ENCODE results near the gene NFKBIE.
A peak's percentile ranks its signal among the peaks of the same experiment; 100 is the strongest.

The NFKBIE gene

GRCh38 chr6:44219815-44220784, 45.3 kb downstream of the NFKBIE start:
- H2BK120ac ChIP-seq (ENCODE audit: low read depth, low read length), result no peak overlapping the region
- peak overlapping the region; percentile 34 for H3K18ac ChIP-seq (ENCODE audit: low read length)
- no peak overlapping the region for H3K4ac ChIP-seq (ENCODE audit: low read depth, low read length)
- peaks cover 3% of the 10 kb centered on the region for H3K79me2 ChIP-seq (ENCODE audit: control insufficient read depth, insufficient read depth, low read length)
- H3K56ac ChIP-seq (ENCODE audit: low read length), result peak overlapping the region; percentile 71
- no peak overlapping the region for H2BK5ac ChIP-seq (ENCODE audit: low read length)
- no peaks in the 10 kb centered on the region for H3K36me3 ChIP-seq (ENCODE audit: control insufficient read depth, insufficient read depth, low read length)
- no peaks in the 10 kb centered on the region for H3K27me3 ChIP-seq (ENCODE audit: insufficient read depth, low read length, poor library complexity)
- no peak overlapping the region for H4K8ac ChIP-seq (ENCODE audit: low read depth, low read length)
- H2AK5ac ChIP-seq (ENCODE audit: low read length), result no peak overlapping the region
- H3K23ac ChIP-seq (ENCODE audit: low read length), result no peak overlapping the region
- H4K5ac ChIP-seq (ENCODE audit: low read length), result no peak overlapping the region
- H3K4me3 ChIP-seq (ENCODE audit: low read length), result no peak overlapping the region
- no peaks in the 10 kb centered on the region for H3K79me1 ChIP-seq (ENCODE audit: low read length)
- peak overlapping the region; percentile 40 for H3K9ac ChIP-seq (ENCODE audit: low read length)
- peak overlapping the region; percentile 38 for H3K4me2 ChIP-seq (ENCODE audit: low read length)
- no peak overlapping the region for H2BK15ac ChIP-seq (replicated peaks; ENCODE audit: low read depth)
- H3K4me1 ChIP-seq (ENCODE audit: control insufficient read depth, low read depth, low read length), result peaks cover 23% of the 10 kb centered on the region
- peak overlapping the region; percentile 53 for H3K27ac ChIP-seq (ENCODE audit: low read depth, low read length)
- no CpG with 5 or more reads among the region's 28 CpGs for WGBS (ENCODE audit: extremely low coverage, insufficient coverage, low lambda C conversion rate)
- no peak for DNase-seq

- no peak overlapping the region for H2BK15ac ChIP-seq (replicated peaks; ENCODE audit: low read depth)
- H3K79me1 ChIP-seq (ENCODE audit: low read length), result no peaks in the 10 kb centered on the region
- no peak overlapping the region for H2BK120ac ChIP-seq (ENCODE audit: low read depth, low read length)
- H3K18ac ChIP-seq (ENCODE audit: low read length), result peak overlapping the region; percentile 53
- H3K79me2 ChIP-seq (ENCODE audit: control insufficient read depth, insufficient read depth, low read length), result no peaks in the 10 kb centered on the region
- H4K5ac ChIP-seq (ENCODE audit: low read length), result no peak overlapping the region
- H4K8ac ChIP-seq (ENCODE audit: low read depth, low read length), result no peak overlapping the region
- peak overlapping the region; percentile 84 for H2BK5ac ChIP-seq (ENCODE audit: low read length)
- H3K27ac ChIP-seq (ENCODE audit: low read depth, low read length), result peak overlapping the region; percentile 94
- H3K4me3 ChIP-seq (ENCODE audit: low read length), result peak overlapping the region; percentile 42
- H3K23ac ChIP-seq (ENCODE audit: low read length), result no peak overlapping the region
- H3K4me1 ChIP-seq (ENCODE audit: control insufficient read depth, low read depth, low read length), result peaks cover 21% of the 10 kb centered on the region
- peak overlapping the region; percentile 48 for H3K4ac ChIP-seq (ENCODE audit: low read depth, low read length)
- no peaks in the 10 kb centered on the region for H3K36me3 ChIP-seq (ENCODE audit: control insufficient read depth, insufficient read depth, low read length)
- H3K9ac ChIP-seq (ENCODE audit: low read length), result peak overlapping the region; percentile 75
- DNase-seq, result peak; percentile 93
- WGBS (ENCODE audit: extremely low coverage, insufficient coverage, low lambda C conversion rate), result no CpG with 5 or more reads among the region's 45 CpGs
- no peak overlapping the region for H2AK5ac ChIP-seq (ENCODE audit: low read length)
- peak overlapping the region; percentile 83 for H3K4me2 ChIP-seq (ENCODE audit: low read length)
- H3K56ac ChIP-seq (ENCODE audit: low read length), result peak overlapping the region; percentile 93
- no peaks in the 10 kb centered on the region for H3K27me3 ChIP-seq (ENCODE audit: insufficient read depth, low read length, poor library complexity)
Observed at GRCh38 chr6:44219053-44219814, 46.1 kb downstream of the NFKBIE start.

- Histone ChIP-seq H2AK5ac (ENCODE audit: low read length) (no peak overlapping the region), H3K4me3 (ENCODE audit: low read length) (no peak overlapping the region), H3K27ac (ENCODE audit: low read depth, low read length) (no peak overlapping the region), H4K8ac (ENCODE audit: low read depth, low read length) (no peak overlapping the region), H2BK120ac (ENCODE audit: low read depth, low read length) (no peak overlapping the region), H3K79me2 (ENCODE audit: control insufficient read depth, insufficient read depth, low read length) (no peaks in the 10 kb centered on the region), H3K4ac (ENCODE audit: low read depth, low read length) (peak overlapping the region; percentile 1), H3K27me3 (ENCODE audit: insufficient read depth, low read length, poor library complexity) (no peaks in the 10 kb centered on the region), H2BK15ac (replicated peaks; ENCODE audit: low read depth) (no peak overlapping the region), H4K5ac (ENCODE audit: low read length) (no peak overlapping the region), H3K36me3 (ENCODE audit: control insufficient read depth, insufficient read depth, low read length) (no peaks in the 10 kb centered on the region), H3K9ac (ENCODE audit: low read length) (peak overlapping the region; percentile 18), H3K23ac (ENCODE audit: low read length) (no peak overlapping the region), H3K4me1 (ENCODE audit: control insufficient read depth, low read depth, low read length) (peaks cover 17% of the 10 kb centered on the region), H3K18ac (ENCODE audit: low read length) (no peak overlapping the region), H3K56ac (ENCODE audit: low read length) (peak overlapping the region; percentile 47), H2BK5ac (ENCODE audit: low read length) (no peak overlapping the region), H3K4me2 (ENCODE audit: low read length) (no peak overlapping the region), H3K79me1 (ENCODE audit: low read length) (no peaks in the 10 kb centered on the region)
- no CpG with 5 or more reads among the region's 16 CpGs for WGBS (ENCODE audit: extremely low coverage, insufficient coverage, low lambda C conversion rate)
- DNase-seq, result peak; percentile 35
Observed at GRCh38 chr6:44217332-44218143, 47.8 kb downstream of the NFKBIE start.

GRCh38 chr6:44216677-44217331, 48.5 kb downstream of the NFKBIE start, which contains the start of gene MYMX:
MYMX (plus strand) TSS chr6:44216926; CDS start chr6:44217472, 546 bp downstream.
- Histone ChIP-seq H2BK5ac (ENCODE audit: low read length) (no peak within 1 kb of the TSS), H3K27me3 (ENCODE audit: insufficient read depth, low read length, poor library complexity) (no peaks in the 10 kb centered on the region), H2BK15ac (replicated peaks; ENCODE audit: low read depth) (no peak within 1 kb of the TSS), H3K27ac (ENCODE audit: low read depth, low read length) (no peak within 1 kb of the TSS), H3K9ac (ENCODE audit: low read length) (peak within 1 kb of the TSS; percentile 18), H3K4me3 (ENCODE audit: low read length) (no peak within 1 kb of the TSS), H3K4me2 (ENCODE audit: low read length) (no peak within 1 kb of the TSS), H3K56ac (ENCODE audit: low read length) (peak within 1 kb of the TSS; percentile 47), H3K4me1 (ENCODE audit: control insufficient read depth, low read depth, low read length) (peaks cover 13% of the 10 kb centered on the region), H2BK120ac (ENCODE audit: low read depth, low read length) (no peak within 1 kb of the TSS), H3K36me3 (ENCODE audit: control insufficient read depth, insufficient read depth, low read length) (no peaks in the 10 kb centered on the region), H4K8ac (ENCODE audit: low read depth, low read length) (no peak within 1 kb of the TSS), H3K79me2 (ENCODE audit: control insufficient read depth, insufficient read depth, low read length) (no peaks in the 10 kb centered on the region), H3K23ac (ENCODE audit: low read length) (no peak within 1 kb of the TSS), H3K79me1 (ENCODE audit: low read length) (no peaks in the 10 kb centered on the region), H4K5ac (ENCODE audit: low read length) (no peak within 1 kb of the TSS), H2AK5ac (ENCODE audit: low read length) (no peak within 1 kb of the TSS), H3K18ac (ENCODE audit: low read length) (no peak within 1 kb of the TSS), H3K4ac (ENCODE audit: low read depth, low read length) (peak within 1 kb of the TSS; percentile 1)
- DNase-seq, result peak; percentile 40
- no CpG with 5 or more reads among the region's 7 CpGs for WGBS (ENCODE audit: extremely low coverage, insufficient coverage, low lambda C conversion rate)

- no peak overlapping the region for H4K8ac ChIP-seq (ENCODE audit: low read depth, low read length)
- peaks cover 13% of the 10 kb centered on the region for H3K4me1 ChIP-seq (ENCODE audit: control insufficient read depth, low read depth, low read length)
- H3K27me3 ChIP-seq (ENCODE audit: insufficient read depth, low read length, poor library complexity), result no peaks in the 10 kb centered on the region
- no peak overlapping the region for H2BK15ac ChIP-seq (replicated peaks; ENCODE audit: low read depth)
- H2BK5ac ChIP-seq (ENCODE audit: low read length), result no peak overlapping the region
- no peak overlapping the region for H3K27ac ChIP-seq (ENCODE audit: low read depth, low read length)
- no peak overlapping the region for H3K18ac ChIP-seq (ENCODE audit: low read length)
- no peak overlapping the region for H3K9ac ChIP-seq (ENCODE audit: low read length)
- H3K56ac ChIP-seq (ENCODE audit: low read length), result no peak overlapping the region
- no peaks in the 10 kb centered on the region for H3K36me3 ChIP-seq (ENCODE audit: control insufficient read depth, insufficient read depth, low read length)
- H3K79me2 ChIP-seq (ENCODE audit: control insufficient read depth, insufficient read depth, low read length), result no peaks in the 10 kb centered on the region
- no peaks in the 10 kb centered on the region for H3K79me1 ChIP-seq (ENCODE audit: low read length)
- H4K5ac ChIP-seq (ENCODE audit: low read length), result no peak overlapping the region
- H3K23ac ChIP-seq (ENCODE audit: low read length), result no peak overlapping the region
- H3K4ac ChIP-seq (ENCODE audit: low read depth, low read length), result no peak overlapping the region
- no peak overlapping the region for H2BK120ac ChIP-seq (ENCODE audit: low read depth, low read length)
- no peak overlapping the region for H2AK5ac ChIP-seq (ENCODE audit: low read length)
- H3K4me2 ChIP-seq (ENCODE audit: low read length), result no peak overlapping the region
- no peak for DNase-seq
- H3K4me3 ChIP-seq (ENCODE audit: low read length), result no peak overlapping the region
- WGBS (ENCODE audit: extremely low coverage, insufficient coverage, low lambda C conversion rate), result no CpG with 5 or more reads among the region's 6 CpGs
Observed at GRCh38 chr6:44214307-44214706, 51.0 kb downstream of the NFKBIE start.

Measured in mesendoderm (in vitro differentiated cells).